Lung microvascular endothelial cell (primary cell): ENCODE measurements around the gene WDR83. TPM values are rescaled to one million over a fixed set of nuclear protein-coding genes. Genes with fewer than 3 reads are reported as not detected.
"Not testable (repeated sequence)": the region's sequence is repeated elsewhere in the genome, so short reads cannot be mapped to it uniquely, and the experiment has no call there.

ENCODE experiments used
- DNase-seq, 2 donors: peaks; one replicate each; pipeline versions ENCODE4 v3.0.0 to v3.0.0-alpha.2; 2010; ENCODE audit warnings: low read depth in 2 of 2
- total RNA-seq: library from RNA; depleted of rRNA; stranded (reverse); fragments of >200 nt; gene quantifications from 2 replicates; pipeline ENCODE4 v1.2.1, GENCODE V29; 2014

The WDR83 gene, protein sequence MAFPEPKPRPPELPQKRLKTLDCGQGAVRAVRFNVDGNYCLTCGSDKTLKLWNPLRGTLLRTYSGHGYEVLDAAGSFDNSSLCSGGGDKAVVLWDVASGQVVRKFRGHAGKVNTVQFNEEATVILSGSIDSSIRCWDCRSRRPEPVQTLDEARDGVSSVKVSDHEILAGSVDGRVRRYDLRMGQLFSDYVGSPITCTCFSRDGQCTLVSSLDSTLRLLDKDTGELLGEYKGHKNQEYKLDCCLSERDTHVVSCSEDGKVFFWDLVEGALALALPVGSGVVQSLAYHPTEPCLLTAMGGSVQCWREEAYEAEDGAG
- 6.3 and 9.1 TPM in 2 replicates for total RNA-seq

DNA sequence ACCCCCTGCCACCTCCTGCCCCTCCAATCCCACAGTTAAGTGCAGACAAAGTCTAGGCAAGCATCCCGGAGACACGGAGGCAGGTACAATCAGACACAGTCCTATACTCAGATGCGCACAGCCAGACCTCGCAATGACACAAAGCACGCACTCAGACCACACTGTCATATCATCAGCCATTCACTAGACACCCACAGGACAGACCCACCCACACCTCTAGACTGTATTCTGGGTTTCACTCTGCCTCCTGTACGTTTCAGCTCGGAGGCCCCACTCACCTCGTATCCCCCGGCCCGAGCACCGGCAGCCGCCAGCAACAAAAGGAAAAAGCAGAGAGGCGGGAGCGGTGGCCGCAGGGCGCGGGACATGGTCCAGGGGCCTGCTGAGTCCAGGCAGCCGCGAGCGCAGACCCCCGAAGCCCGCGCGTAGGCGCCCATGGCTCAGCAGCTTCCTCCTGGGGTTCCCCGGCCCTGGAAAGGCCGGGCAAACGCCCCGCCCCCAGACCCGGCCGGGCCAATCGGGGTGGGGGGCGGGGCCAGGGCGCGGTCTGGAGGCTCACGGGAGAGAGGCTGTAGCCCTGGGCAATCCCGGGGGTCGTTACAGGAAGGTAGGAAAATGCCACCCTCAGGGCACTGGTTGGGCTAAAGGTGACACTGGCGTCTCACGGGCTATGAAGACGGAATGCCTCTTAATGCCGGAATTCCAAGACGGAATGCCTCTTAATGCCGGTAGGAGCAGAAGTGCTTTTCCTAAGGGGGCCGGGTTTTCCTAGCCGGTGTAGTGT is at the start of gene WDR83, which contains the start of gene MAN2B1:
Gene WDR83 (plus strand): TSS at position 543 of the 784 bp plus-strand sequence. CDS start 2,984 bp downstream, outside the sequence.
Gene MAN2B1 (minus strand): TSS at position 478 of the 784 bp plus-strand sequence. CDS start 41 bp downstream, at position 437.
- peak; percentile 70 to 76 for DNase-seq

DNA sequence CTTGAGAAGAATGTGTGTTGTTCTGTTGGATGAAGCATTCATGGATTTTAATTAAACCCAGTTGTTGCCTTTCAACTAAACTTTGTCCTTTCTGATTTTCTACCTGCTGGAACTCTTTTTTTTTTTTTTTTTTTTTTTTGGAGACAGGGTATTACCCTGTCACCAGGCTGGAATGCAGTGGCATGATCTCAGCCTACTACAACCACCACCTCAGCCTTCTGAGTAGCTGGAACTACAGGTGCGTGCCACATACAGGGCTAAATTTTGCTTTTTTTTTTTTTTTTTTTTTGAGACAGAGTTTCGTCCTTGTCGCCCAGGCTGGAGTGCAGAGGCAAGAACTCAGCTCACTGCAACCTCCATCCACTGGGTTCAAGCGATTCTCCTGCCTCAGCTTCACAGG is 49.0 kb upstream of the WDR83 start:
- DNase-seq: no peak

DNA sequence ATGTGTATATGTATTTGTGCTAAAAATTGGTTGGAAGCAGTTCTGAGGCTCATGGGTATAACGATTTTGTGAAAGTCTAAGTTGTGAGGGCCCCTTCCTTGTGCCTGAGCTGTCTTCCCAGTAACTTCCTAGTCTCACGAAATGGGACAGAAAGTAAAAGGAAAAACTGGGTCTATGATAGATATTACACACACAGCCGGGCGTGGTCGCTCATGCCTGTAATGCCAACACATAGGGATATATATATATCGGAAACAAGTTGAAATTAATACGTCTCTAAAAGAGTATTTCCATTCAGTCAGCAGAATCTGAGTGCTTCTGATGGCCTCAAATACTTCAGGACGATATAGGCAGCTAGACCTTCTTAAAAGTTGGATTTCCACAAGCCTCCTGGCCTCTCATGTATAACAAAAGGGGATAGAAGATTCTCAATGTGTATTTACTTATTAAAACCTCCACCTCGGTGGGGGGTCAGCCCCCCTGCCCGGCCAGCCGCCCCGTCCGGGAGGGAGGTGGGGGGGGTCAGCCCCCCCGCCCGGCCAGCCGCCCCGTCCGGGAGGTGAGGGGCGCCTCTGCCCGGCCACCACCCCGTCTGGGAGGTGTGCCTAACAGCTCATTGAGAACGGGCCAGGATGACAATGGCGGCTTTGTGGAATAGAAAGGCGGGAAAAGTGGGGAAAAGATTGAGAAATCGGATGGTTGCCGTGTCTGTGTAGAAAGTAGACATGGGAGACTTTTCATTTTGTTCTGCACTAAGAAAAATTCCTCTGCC is 45.2 kb upstream of the WDR83 start:
- not testable (repeated sequence) for DNase-seq

DNA sequence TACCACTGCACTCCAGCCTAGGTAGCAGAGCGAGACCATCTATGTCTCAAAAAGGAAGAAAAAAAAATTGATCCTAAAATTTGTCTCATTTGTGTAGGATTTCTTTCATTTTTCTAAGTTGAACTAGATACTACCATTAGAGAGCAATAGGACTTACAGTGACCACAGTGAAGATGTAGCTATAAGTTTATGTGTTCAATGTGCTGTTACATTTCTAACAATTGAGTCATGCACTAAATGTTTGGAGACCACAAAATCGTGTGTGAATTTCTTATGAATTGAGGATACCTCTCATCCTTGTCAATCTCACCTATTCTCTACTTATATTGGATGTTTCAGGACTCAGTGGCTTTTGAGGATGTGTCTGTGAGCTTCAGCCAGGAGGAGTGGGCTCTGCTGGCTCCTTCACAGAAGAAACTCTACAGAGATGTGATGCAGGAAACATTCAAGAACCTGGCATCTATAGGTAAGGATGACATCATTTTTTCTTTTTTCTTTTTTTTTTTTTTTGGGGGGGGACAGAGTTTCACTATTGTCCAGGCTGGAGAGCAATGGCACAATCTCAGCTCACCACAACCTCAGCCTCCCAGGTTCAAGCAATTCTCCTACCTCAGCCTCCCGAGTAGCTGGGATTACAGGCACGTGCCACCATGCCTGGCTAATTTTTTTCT is 43.1 kb upstream of the WDR83 start:
- DNase-seq: no peak

GRCh38 chr19:12626958-12627357 is 39.6 kb upstream of the WDR83 start:
- DNase-seq: no peak

GRCh38 chr19:12628040-12629022 is 38.3 kb upstream of the WDR83 start:
- peak; percentile 19 to 33 for DNase-seq

- no peak for DNase-seq
Observed at GRCh38 chr19:12629215-12629614, 37.4 kb upstream of the WDR83 start.

DNA sequence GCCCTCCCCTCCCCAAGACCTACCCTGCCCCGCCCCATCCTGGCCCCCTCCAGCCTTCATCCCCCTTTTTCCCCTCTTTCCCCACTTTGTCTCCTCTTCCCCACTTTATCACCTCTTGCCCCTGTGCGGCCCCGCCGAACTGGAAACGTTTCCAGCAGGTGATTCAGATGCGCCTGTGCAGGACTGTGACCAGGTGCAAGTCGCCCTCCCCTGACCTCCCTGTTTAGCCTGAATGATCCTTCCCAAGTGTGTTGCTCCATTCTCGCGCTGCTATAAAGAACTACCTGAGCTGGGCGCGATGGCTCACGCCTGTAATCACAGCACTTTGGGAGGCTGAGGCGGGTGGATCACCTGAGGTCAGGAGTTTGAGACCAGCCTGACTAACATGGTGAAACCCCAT is 30.0 kb upstream of the WDR83 start:
- DNase-seq: no peak

DNA sequence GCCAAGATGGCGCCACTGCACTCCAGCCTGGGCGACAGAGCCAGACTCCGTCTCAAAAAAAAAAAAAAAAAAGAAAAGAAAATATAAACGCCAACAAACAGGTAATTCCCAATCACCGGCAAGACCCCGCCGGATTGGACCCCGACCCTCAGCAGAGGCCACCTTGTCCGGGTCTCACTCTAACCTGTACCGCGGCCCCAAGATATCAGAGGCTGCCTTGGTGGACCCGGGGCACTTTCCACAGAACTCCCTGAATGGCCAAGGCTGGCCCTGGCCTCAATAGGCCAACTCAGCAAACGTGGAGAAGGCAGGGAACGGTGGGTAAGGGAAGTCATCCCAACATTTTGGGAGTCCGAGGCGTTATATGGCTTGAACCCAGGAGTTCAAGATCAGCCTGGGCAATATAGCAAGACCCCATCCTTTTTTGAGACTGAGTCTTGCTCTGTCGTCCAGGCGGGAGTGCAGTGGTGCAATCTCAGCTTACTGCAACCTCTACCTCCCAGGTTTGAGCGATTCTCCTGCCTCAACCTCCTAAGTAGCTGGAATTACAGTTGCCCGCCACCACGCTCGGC is 27.9 kb upstream of the WDR83 start:
- no peak for DNase-seq

GRCh38 chr19:12639901-12640613 is 26.6 kb upstream of the WDR83 start:
- peak; percentile 81 to 84 for DNase-seq

- no peak for DNase-seq
Observed at GRCh38 chr19:12641456-12641855, 25.2 kb upstream of the WDR83 start.

GRCh38 chr19:12642506-12642905 is 24.1 kb upstream of the WDR83 start:
- DNase-seq: no peak

- DNase-seq: not testable (repeated sequence)
Observed at GRCh38 chr19:12643716-12644115, 22.9 kb upstream of the WDR83 start.

GRCh38 chr19:12646551-12646950 is 20.1 kb upstream of the WDR83 start:
- peak in 1 of 2 donors; percentile 20 for DNase-seq

DNA sequence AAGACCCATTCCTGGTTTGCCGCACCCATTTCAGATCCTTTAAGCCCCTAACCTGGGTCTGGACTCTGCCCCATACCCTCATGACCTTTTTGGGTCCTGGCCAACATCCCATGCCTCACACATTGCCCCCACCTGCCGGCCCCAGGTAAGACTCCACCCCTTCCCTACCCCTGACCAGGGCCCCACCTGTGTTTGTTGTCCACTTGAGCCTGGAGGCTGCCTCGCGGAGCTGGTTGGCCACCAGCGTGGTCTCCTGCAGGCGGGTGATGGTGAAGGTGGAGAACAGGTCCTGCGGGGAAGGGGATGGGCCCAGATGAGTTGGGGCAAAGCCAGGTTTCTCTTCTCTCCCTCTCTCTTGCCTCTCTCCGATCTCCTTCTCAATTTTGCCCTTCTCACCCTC is 19.6 kb upstream of the WDR83 start:
- DNase-seq: no peak

DNA sequence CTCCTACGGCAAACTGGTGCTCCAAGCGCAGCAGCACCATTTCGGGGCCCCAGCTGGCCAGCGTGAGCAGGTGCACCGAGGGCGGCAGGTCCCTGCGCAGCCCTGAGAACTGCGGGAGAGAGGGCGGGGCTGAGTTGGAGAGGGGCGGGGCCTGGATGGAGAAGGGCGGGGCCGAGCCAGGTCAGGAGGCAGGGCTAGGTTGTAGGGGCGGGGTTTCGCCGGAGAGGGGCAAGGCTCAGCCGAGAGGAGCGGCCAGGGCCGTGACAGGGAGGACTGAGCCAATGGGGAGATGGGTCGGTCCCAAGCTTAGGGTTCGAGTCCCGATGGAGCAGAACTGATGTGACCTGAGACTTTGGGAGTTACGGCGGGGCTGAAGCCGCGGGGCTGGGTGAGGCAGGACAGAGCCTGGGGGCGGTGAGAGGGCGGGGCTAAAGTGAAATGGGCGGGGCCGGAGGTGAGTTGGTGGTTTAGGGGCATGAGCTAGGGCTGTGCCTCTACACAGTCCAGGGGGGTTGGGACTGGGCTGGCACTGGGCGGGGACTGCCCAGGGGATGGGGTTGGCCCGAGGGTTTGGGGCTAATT is 19.0 kb upstream of the WDR83 start:
- DNase-seq: peak; percentile 36 to 61

GRCh38 chr19:12648088-12648487 is 18.5 kb upstream of the WDR83 start:
- DNase-seq: peak in 1 of 2 donors; percentile 36

GRCh38 chr19:12649941-12650340 is 16.7 kb upstream of the WDR83 start:
- no peak for DNase-seq

- DNase-seq: no peak
Observed at GRCh38 chr19:12652219-12652618, 14.4 kb upstream of the WDR83 start.
